Measurements from ENCODE around the gene LIPC. TPM values are rescaled to one million over a fixed set of nuclear protein-coding genes. Genes with fewer than 3 reads are reported as not detected.

LIPC gene
- total RNA-seq, 2 experiments from 2014 or later = not detected

DNA sequence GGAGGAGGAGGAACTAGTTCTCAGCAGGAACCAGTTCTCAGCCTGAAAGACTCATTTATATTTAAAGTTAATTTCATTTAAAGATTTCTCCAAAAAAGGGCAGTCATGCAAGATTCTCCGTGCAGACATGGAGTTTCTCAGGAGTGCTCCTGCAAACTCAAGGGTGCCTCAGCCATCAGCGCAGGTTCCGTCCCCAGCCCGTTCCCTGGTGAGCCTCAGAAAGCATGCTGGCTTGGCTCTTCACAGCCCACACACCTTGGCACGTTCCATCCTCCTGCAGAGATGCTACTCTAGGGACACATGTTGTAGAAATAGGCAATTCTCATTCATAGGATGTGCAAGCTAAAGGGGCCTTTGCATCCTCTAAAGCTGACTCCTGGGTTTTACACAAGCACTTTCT is 123.0 kb downstream of the LIPC start:
- H3K4me1 Mint-ChIP-seq (ENCODE audit: low read depth) = peaks cover 5% of the 10 kb centered on the region
- H3K27me3 Mint-ChIP-seq = peaks cover 4% of the 10 kb centered on the region
- CTCF ChIA-PET = no interaction called here
- H3K9me3 Mint-ChIP-seq = no peaks in the 10 kb centered on the region
- DNase-seq = no peak
- no peak overlapping the region for H3K27ac Mint-ChIP-seq
- POLR2A ChIA-PET = no interaction called here
- intact Hi-C loops (cut with micrococcal nuclease) = no loop called here
- no peaks in the 10 kb centered on the region for H3K36me3 Mint-ChIP-seq
- no peak overlapping the region for H3K4me3 Mint-ChIP-seq

DNA sequence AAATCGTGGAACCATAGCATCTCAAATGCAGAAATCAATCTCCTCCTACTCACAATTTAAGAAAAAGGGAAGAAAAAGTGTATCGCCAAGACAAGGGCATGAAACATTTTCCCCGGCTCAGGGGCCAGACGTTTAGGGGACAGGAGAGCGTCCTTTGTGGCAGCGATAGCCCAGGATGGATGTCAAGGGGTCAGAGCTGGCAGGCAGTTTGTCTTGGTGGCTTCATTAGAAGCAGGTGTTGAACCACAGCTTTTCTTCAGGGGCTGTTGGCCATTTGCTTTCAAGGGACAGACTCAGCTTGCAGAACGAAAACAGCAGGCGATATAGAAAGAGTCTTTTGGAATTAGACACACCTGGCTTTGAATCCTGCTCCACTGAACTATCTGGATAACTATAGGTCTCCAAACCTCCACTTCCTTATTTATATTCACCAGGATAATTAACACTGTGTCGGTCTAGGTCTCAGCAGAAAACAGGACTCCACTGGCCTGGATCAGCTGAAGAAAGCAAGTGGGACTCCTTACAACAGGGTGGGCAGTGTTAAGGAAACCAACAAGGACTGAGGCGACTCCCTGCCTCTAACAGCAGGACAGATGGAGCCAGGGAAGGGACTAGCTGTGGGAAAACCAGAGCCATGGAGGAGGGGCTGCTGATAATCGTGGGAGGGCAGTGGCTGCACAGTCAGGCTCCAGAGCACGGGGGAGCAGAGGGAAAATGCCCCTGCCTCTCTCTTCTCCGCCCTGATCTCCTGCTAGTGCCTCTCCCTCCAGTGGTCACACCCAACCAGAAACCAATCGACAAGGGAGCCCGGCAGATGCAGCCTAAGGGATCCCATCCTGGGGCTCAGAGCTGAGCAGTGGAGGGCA is 123.6 kb downstream of the LIPC start:
- H3K9me3 Mint-ChIP-seq = no peaks in the 10 kb centered on the region
- no peak overlapping the region for H3K27ac Mint-ChIP-seq
- no peak for DNase-seq
- H3K27me3 Mint-ChIP-seq = peaks cover 3% of the 10 kb centered on the region
- intact Hi-C loops (cut with micrococcal nuclease) = no loop called here
- ChIA-PET POLR2A (no interaction called here), CTCF (no interaction called here)
- no peak overlapping the region for H3K4me3 Mint-ChIP-seq
- H3K4me1 Mint-ChIP-seq (ENCODE audit: low read depth) = peaks cover 5% of the 10 kb centered on the region
- H3K36me3 Mint-ChIP-seq = no peaks in the 10 kb centered on the region

DNA sequence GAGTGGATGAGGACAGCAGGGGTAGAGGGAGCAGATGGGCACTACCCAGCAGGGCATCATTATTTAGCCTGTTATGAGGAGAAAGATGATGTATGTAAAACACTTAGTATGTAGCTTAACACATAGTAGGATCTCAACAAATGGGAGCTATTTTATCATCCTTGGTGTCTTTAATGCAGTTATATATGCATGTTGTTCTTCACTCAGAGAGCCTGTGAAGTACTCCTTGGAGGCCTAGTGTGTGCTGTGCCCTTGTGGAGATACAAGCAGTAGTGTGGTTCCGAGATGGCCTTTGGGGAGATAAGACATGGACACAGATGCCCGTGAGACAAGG is 124.2 kb downstream of the LIPC start:
- no peak overlapping the region for H3K4me3 Mint-ChIP-seq
- peaks cover 5% of the 10 kb centered on the region for H3K4me1 Mint-ChIP-seq (ENCODE audit: low read depth)
- H3K36me3 Mint-ChIP-seq = no peaks in the 10 kb centered on the region
- H3K9me3 Mint-ChIP-seq = no peaks in the 10 kb centered on the region
- H3K27me3 Mint-ChIP-seq = peaks cover 3% of the 10 kb centered on the region
- no peak for DNase-seq
- no peak overlapping the region for H3K27ac Mint-ChIP-seq
- POLR2A ChIA-PET = no interaction called here
- intact Hi-C loops (cut with micrococcal nuclease) = no loop called here
- CTCF ChIA-PET = interaction anchor here (1.1 to 1.5 kb wide), 2 partner anchors 21 to 328 kb away, joined by 3 to 4 read pairs; no protein-coding TSS in a partner anchor

DNA sequence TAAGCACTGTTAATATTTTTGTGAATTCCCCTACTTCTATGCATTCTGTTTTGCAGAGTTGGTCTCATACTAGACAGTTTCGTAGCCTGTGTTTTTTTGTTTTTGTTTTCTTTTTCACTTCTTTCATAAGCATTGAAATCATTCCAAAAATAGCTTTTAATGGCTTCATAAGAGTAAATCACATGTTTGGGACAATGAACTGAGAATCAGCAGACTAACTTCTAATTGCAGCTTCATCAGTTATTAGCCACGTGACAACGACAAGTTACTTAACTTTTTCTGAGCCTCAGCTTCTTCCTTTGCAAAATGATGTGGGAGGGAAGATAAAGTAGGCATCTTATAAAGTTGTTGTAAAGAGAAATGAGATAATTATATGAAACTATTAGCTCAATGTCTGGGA is 124.8 kb downstream of the LIPC start:
- H3K4me3 Mint-ChIP-seq = no peak overlapping the region
- no peaks in the 10 kb centered on the region for H3K9me3 Mint-ChIP-seq
- POLR2A ChIA-PET = no interaction called here
- H3K36me3 Mint-ChIP-seq = no peaks in the 10 kb centered on the region
- CTCF ChIA-PET = interaction anchor here (1.1 to 1.5 kb wide), 2 partner anchors 21 to 328 kb away, joined by 3 to 4 read pairs; no protein-coding TSS in a partner anchor
- no peaks in the 10 kb centered on the region for H3K4me1 Mint-ChIP-seq (ENCODE audit: low read depth)
- DNase-seq = no peak
- H3K27me3 Mint-ChIP-seq = peaks cover 3% of the 10 kb centered on the region
- intact Hi-C loops (cut with micrococcal nuclease) = no loop called here
- H3K27ac Mint-ChIP-seq = no peak overlapping the region

DNA sequence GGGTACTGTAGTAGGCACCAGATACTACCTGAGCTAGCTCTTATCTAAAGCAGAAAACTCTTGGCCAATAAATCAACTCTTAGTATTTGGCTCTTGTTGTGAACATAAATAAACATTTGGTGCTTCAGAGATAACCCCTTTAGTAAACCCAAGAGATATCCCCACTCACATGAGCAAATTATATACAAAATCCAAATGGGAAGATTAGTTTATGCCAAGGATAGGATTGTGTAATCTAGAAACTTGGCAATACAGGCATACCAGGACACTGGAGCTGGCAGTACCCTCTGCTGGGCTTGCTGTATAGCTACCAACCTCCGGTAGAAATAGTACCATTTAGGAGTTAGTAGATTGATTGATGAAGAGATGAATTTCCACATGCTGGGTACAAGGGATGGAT is 127.0 kb downstream of the LIPC start:
- Mint-ChIP-seq H3K4me3 (no peak overlapping the region), H3K27me3 (no peaks in the 10 kb centered on the region), H3K36me3 (no peaks in the 10 kb centered on the region), H3K27ac (no peak overlapping the region), H3K9me3 (no peaks in the 10 kb centered on the region), H3K4me1 (ENCODE audit: low read depth) (no peaks in the 10 kb centered on the region)
- intact Hi-C loops (cut with micrococcal nuclease) = no loop called here
- no peak for DNase-seq
- ChIA-PET POLR2A (no interaction called here), CTCF (interaction anchor here (1.9 kb wide), 1 partner anchor 49 kb away, joined by 4 read pairs; no protein-coding TSS in a partner anchor)

DNA sequence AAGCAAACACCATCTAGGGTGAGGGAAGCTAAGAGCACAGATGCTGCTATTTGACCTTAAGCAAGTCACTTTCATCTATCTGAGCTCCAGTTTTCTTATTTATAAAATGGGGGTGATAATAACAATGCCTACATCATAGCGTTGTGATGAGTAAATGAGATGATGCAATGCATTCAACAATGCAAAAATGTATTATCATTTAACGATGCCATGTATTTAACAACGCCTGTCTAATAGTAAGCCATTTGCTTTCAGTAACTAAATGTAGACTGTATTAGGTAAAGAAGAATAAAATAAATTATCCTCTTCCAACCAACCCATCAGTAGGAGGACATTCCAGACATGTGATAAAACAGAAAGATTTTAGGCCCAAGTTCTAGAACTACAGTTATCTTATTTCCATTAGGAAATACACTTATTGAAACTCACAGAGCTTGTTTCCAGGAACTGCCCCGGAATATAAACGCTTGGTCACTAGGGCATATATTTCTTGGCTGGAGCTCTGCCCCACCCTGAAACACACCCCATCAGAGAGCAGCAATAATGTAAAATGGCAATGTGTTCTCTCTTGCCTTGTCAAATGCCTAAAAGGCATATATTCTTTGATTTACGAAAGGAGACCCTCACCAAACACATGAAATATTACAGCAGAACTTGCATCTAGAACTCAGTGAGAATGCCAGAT is 128.3 kb downstream of the LIPC start:
- no peak for DNase-seq
- intact Hi-C loops (cut with micrococcal nuclease) = no loop called here
- ChIA-PET POLR2A (no interaction called here), CTCF (no interaction called here)
- Mint-ChIP-seq H3K27ac (no peak overlapping the region), H3K36me3 (no peaks in the 10 kb centered on the region), H3K9me3 (no peaks in the 10 kb centered on the region), H3K4me1 (ENCODE audit: low read depth) (no peaks in the 10 kb centered on the region), H3K4me3 (no peak overlapping the region), H3K27me3 (no peaks in the 10 kb centered on the region)

DNA sequence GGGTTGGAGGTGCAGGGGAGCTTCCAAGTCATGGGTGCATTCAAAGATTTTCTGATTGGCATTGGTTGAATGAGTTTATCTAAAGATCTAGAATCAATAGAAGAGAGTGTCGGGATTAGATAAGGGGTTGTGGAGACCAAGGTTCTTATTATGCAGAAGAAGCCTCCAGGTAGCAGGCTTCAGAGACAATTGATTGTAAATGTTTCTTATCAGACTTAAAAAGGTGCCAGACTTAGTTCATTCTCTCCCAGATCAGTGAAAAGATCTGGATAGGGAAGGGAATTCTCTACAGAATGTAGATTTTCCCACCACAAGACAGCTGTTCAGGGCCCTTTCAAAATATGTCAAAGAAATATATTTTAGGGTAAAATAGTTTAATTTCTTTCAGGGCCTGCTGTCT is 129.5 kb downstream of the LIPC start:
- ChIA-PET CTCF (no interaction called here), POLR2A (no interaction called here)
- no peak overlapping the region for H3K4me3 Mint-ChIP-seq
- H3K4me1 Mint-ChIP-seq (ENCODE audit: low read depth) = no peaks in the 10 kb centered on the region
- H3K27me3 Mint-ChIP-seq = no peaks in the 10 kb centered on the region
- H3K36me3 Mint-ChIP-seq = no peaks in the 10 kb centered on the region
- no peaks in the 10 kb centered on the region for H3K9me3 Mint-ChIP-seq
- no peak overlapping the region for H3K27ac Mint-ChIP-seq
- intact Hi-C loops (cut with micrococcal nuclease) = no loop called here
- no peak for DNase-seq

DNA sequence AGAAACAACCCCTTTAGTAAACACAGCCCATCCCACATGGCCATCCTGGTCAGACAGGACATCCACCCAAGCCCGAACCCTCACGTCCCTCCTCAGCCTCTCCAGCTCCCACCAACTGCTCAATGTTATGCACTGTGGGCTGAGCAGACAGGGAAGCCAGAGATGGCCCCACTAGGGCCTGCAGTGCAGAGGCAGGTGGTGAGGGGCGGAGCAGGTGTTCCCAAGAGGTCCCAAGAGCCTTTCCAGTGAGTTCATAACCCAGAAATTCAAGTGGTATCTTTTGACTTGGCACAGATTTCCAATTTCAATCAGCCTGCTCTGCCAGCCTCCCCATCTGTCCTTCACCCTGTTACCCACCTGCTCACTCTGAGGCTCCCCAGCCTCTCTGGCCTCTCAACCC is 130.3 kb downstream of the LIPC start:
- no peaks in the 10 kb centered on the region for H3K9me3 Mint-ChIP-seq
- ChIA-PET CTCF (no interaction called here), POLR2A (no interaction called here)
- no peak overlapping the region for H3K27ac Mint-ChIP-seq
- no peak overlapping the region for H3K4me3 Mint-ChIP-seq
- intact Hi-C loops (cut with micrococcal nuclease) = no loop called here
- DNase-seq = no peak
- no peaks in the 10 kb centered on the region for H3K27me3 Mint-ChIP-seq
- H3K36me3 Mint-ChIP-seq = no peaks in the 10 kb centered on the region
- H3K4me1 Mint-ChIP-seq (ENCODE audit: low read depth) = no peaks in the 10 kb centered on the region

DNA sequence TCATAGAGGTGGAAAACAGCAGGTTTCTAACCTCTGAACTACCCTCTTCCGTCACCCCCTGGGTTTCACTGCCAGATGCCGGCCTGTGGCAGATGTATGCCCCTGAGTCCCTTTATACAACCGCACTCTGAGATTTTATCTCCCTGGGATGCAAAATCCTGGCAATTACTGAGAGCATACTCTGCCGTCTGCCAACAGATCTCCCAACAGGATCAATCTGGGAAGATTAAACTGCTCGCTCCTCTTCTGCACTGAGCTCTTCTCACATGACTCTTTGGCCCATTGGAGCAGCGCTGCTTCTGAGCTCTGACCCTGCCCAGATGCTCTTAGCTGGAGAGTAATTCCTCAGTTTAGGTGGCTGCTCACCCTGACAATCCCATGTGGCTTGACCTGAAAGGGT is 133.2 kb downstream of the LIPC start:
- POLR2A ChIA-PET = no interaction called here
- H3K27me3 Mint-ChIP-seq = no peaks in the 10 kb centered on the region
- H3K4me1 Mint-ChIP-seq (ENCODE audit: low read depth) = peaks cover 8% of the 10 kb centered on the region
- no peaks in the 10 kb centered on the region for H3K36me3 Mint-ChIP-seq
- H3K27ac Mint-ChIP-seq = no peak overlapping the region
- intact Hi-C loops (cut with micrococcal nuclease) = no loop called here
- CTCF ChIA-PET = no interaction called here
- no peak overlapping the region for H3K4me3 Mint-ChIP-seq
- DNase-seq = no peak
- peaks cover 6% of the 10 kb centered on the region for H3K9me3 Mint-ChIP-seq

DNA sequence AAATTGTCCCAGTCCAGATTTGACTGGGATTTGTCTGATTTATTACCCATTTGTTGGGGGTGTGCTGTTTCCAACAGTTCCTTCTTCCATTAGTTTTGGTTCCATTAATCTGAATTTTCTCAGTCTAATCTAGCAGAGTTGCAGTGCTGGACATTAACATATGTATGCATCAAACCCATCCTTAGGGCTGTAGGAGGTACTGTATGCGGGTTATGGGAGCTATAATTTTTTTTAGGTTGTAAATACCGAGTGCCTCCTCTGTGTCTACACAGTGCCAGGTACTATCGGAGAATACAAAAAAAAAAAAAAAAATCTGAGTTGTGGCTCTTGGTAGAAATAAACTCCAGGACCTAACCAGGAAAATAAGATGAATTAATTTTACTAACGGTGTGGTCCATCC is 133.8 kb downstream of the LIPC start:
- POLR2A ChIA-PET = no interaction called here
- H3K9me3 Mint-ChIP-seq = peaks cover 7% of the 10 kb centered on the region
- DNase-seq = no peak
- intact Hi-C loops (cut with micrococcal nuclease) = no loop called here
- CTCF ChIA-PET = no interaction called here
- H3K27me3 Mint-ChIP-seq = no peaks in the 10 kb centered on the region
- H3K27ac Mint-ChIP-seq = no peak overlapping the region
- no peaks in the 10 kb centered on the region for H3K36me3 Mint-ChIP-seq
- H3K4me1 Mint-ChIP-seq (ENCODE audit: low read depth) = peaks cover 8% of the 10 kb centered on the region
- H3K4me3 Mint-ChIP-seq = no peak overlapping the region

DNA sequence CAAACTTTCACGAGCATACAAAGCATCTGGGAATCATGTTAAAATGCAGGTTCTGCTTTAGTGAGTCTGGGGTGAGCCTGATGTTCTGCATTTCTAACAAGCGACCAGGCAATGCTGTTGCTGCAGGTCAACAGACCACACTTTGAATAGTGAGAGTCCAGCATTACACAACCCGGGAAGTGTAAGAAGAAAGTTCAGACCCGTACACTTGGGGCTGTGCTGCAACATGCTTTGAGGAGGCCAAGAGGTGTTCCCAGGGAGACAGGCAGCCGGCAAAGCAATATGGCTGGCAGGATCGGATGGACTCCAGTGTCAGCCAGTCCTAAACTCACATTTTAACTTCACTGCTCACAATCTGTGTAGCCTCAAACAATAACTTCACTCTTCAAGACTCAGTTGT is 134.2 kb downstream of the LIPC start:
- intact Hi-C loops (cut with micrococcal nuclease) = no loop called here
- no peak for DNase-seq
- POLR2A ChIA-PET = no interaction called here
- Mint-ChIP-seq H3K4me1 (ENCODE audit: low read depth) (peaks cover 8% of the 10 kb centered on the region), H3K27me3 (no peaks in the 10 kb centered on the region), H3K27ac (no peak overlapping the region), H3K36me3 (no peaks in the 10 kb centered on the region), H3K9me3 (peaks cover 7% of the 10 kb centered on the region), H3K4me3 (no peak overlapping the region)
- CTCF ChIA-PET = no interaction called here

DNA sequence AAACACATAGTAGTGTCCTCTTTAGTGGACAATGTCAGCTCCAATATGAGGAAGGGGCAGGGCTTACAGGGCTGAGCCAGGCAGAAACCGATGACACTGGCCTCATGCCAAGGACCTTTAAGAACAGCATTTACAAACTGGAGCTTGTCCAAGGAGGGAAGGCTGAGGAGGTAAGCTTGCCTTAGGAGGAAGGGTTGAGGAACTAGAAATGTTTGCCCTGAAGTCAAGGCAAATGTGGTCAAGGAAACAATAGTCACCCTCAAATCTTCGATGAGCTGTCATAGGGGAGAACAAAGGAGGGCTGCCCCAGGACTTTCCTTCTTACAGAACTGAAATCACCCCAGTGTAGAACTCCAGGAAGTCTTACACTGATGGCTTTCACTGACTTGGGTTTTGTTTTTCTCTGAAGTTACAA is 136.4 kb downstream of the LIPC start:
- DNase-seq = no peak
- no peak overlapping the region for H3K4me3 Mint-ChIP-seq
- H3K27me3 Mint-ChIP-seq = no peaks in the 10 kb centered on the region
- no peak overlapping the region for H3K27ac Mint-ChIP-seq
- intact Hi-C loops (cut with micrococcal nuclease) = no loop called here
- no peaks in the 10 kb centered on the region for H3K36me3 Mint-ChIP-seq
- CTCF ChIA-PET = interaction anchor here (1.6 kb wide), 1 partner anchor 202 kb away, joined by 4 read pairs; no protein-coding TSS in a partner anchor
- peaks cover 7% of the 10 kb centered on the region for H3K9me3 Mint-ChIP-seq
- H3K4me1 Mint-ChIP-seq (ENCODE audit: low read depth) = peaks cover 8% of the 10 kb centered on the region
- POLR2A ChIA-PET = no interaction called here

DNA sequence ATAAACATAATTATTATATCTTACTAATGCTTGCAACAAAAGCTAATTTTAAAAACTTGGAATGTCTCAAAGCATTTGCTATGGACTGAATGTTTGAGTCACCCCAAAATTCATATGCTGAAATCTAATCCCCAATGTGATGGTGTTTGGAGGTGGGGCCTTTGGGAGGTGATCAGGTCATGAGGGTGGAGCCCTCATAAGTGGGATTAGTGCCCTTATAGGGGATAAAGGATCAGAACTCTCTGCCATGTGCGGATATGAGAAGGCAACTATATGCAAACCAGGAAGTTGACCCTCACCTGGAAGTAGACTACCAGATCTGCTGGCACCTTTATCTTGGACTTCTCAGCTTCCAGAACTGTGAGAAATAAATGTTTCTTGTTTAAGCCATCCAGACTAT is 137.7 kb downstream of the LIPC start:
- Mint-ChIP-seq H3K4me3 (no peak overlapping the region), H3K9me3 (peaks cover 7% of the 10 kb centered on the region), H3K36me3 (no peaks in the 10 kb centered on the region), H3K4me1 (ENCODE audit: low read depth) (peaks cover 8% of the 10 kb centered on the region), H3K27ac (no peak overlapping the region), H3K27me3 (no peaks in the 10 kb centered on the region)
- CTCF ChIA-PET = interaction anchor here (0.6 to 1.6 kb wide), 2 partner anchors 148 to 201 kb away, joined by 3 to 4 read pairs; no protein-coding TSS in a partner anchor
- POLR2A ChIA-PET = no interaction called here
- no peak for DNase-seq
- intact Hi-C loops (cut with micrococcal nuclease) = no loop called here
